ENCODE data around the gene CBLC.

DNA sequence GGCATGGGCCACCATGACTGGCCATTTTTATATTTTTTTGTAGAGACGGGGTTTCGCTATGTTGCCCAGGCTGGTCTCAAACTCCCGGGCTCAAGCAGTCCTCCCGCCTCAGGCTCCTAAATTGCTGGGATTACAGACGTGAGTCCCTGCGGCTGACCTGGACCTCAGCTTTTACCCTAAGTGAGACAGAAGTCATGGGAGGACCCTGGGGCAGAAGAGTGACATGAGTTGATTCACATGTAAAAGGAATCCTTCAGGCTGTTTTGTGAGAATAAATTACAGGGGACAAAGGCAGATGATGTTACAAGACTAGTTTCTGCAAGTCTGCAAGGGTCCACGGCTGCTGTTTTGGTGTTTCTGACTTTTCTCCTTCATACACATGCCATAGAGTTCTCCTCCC is 28.6 kb downstream of the CBLC start:
- TF ChIP-seq, protein P1, sequence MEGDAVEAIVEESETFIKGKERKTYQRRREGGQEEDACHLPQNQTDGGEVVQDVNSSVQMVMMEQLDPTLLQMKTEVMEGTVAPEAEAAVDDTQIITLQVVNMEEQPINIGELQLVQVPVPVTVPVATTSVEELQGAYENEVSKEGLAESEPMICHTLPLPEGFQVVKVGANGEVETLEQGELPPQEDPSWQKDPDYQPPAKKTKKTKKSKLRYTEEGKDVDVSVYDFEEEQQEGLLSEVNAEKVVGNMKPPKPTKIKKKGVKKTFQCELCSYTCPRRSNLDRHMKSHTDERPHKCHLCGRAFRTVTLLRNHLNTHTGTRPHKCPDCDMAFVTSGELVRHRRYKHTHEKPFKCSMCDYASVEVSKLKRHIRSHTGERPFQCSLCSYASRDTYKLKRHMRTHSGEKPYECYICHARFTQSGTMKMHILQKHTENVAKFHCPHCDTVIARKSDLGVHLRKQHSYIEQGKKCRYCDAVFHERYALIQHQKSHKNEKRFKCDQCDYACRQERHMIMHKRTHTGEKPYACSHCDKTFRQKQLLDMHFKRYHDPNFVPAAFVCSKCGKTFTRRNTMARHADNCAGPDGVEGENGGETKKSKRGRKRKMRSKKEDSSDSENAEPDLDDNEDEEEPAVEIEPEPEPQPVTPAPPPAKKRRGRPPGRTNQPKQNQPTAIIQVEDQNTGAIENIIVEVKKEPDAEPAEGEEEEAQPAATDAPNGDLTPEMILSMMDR (IDR thresholded peaks at IDR 0.05; ENCODE audit: low read length) = no peak
- TF ChIP-seq EZH2phosphoT487 (IDR thresholded peaks at IDR 0.05; ENCODE audit: low read length) = no peak
- no peak for TF ChIP-seq EZH2 (optimal IDR thresholded peaks at IDR 0.05; ENCODE audit: low read depth, low read length)

All from MM.1S (cell line).